Neural progenitor cell (in vitro differentiated cells): ENCODE measurements around the gene ING2. TPM values are rescaled to one million over a fixed set of nuclear protein-coding genes. Genes with fewer than 3 reads are reported as not detected.
"Not testable (repeated sequence)": the region's sequence is repeated elsewhere in the genome, so short reads cannot be mapped to it uniquely, and the experiment has no call there.

ENCODE experiments used
- DNase-seq: peaks from one replicate; pipeline ENCODE4 v3.0.0-alpha.2; 2016; ENCODE audit warnings: low spot score
- H2AFZ ChIP-seq: fragments of 200-600 bp; sonication (generic); replicated peaks from 2 replicates; pipeline ENCODE4 v1.6.1; 2016; ENCODE audit warnings: antibody characterized with exemption
- H3F3A ChIP-seq: fragments of 200-600 bp; sonication (generic); 2 replicates; pipeline ENCODE4 v1.6.1; 2016; ENCODE audit warnings: antibody characterized with exemption, low read depth
- H3K27ac ChIP-seq: fragments of 200-600 bp; sonication (generic); 2 replicates; pipeline ENCODE4 v1.5.1; 2016; ENCODE audit warnings: mild to moderate bottlenecking
- H3K27me3 ChIP-seq: fragments of 200-600 bp; sonication (generic); 2 replicates; pipeline ENCODE4 v1.6.1; 2016; ENCODE audit warnings: mild to moderate bottlenecking, moderate library complexity
- H3K36me3 ChIP-seq: fragments of 200-600 bp; sonication (generic); 2 replicates; pipeline ENCODE4 v1.5.1; 2016
- H3K4me1 ChIP-seq: fragments of 200-600 bp; sonication (generic); 2 replicates; pipeline ENCODE4 v1.6.1; 2016; ENCODE audit warnings: mixed run types
- H3K4me2 ChIP-seq: fragments of 200-600 bp; sonication (generic); 2 replicates; pipeline ENCODE4 v1.6.1; 2016
- H3K4me3 ChIP-seq: fragments of 200-600 bp; sonication (generic); 2 replicates; pipeline ENCODE4 v1.5.1; 2016
- H3K79me2 ChIP-seq: fragments of 200-600 bp; sonication (generic); 2 replicates; pipeline ENCODE4 v1.6.1; 2016; ENCODE audit warnings: low read depth
- H3K9ac ChIP-seq: fragments of 200-600 bp; sonication (generic); 2 replicates; pipeline ENCODE4 v1.6.1; 2016
- H3K9me3 ChIP-seq: fragments of 200-600 bp; sonication (generic); 2 replicates; pipeline ENCODE4 v1.5.1; 2016; ENCODE audit warnings: low read depth
- H4K20me1 ChIP-seq: fragments of 200-600 bp; sonication (generic); 2 replicates; pipeline ENCODE4 v1.6.1; 2016; ENCODE audit warnings: low read depth
- H3K27ac Mint-ChIP-seq: 3 replicates; pipeline ENCODE4 v1.8.0; 2021; ENCODE audit warnings: mixed read lengths
- H3K27me3 Mint-ChIP-seq: 2 replicates; pipeline ENCODE4 v1.8.0; 2022; ENCODE audit warnings: low read depth, mild to moderate bottlenecking, inconsistent platforms, moderate library complexity, mixed read lengths; ENCODE audit not compliant: insufficient read depth
- H3K36me3 Mint-ChIP-seq: 3 replicates; pipeline ENCODE4 v1.8.0; 2021; ENCODE audit warnings: mixed read lengths
- H3K4me1 Mint-ChIP-seq: 3 replicates; pipeline ENCODE4 v1.8.0; 2021; ENCODE audit warnings: mixed read lengths
- H3K4me3 Mint-ChIP-seq: 3 replicates; pipeline ENCODE4 v1.8.0; 2021; ENCODE audit warnings: mild to moderate bottlenecking, moderate library complexity, mixed read lengths
- H3K9me3 Mint-ChIP-seq: 3 replicates; pipeline ENCODE4 v1.8.0; 2020; ENCODE audit warnings: mixed read lengths
- CTCF ChIP-seq: fragments of 200-600 bp; sonication (generic); IDR thresholded peaks from 2 replicates; pipeline ENCODE4 v1.5.1; 2017; ENCODE audit warnings: antibody characterized with exemption, mild to moderate bottlenecking
- EZH2 ChIP-seq: fragments of 200-600 bp; sonication (generic); IDR thresholded peaks from 2 replicates; pipeline ENCODE4 v1.6.1; 2017; ENCODE audit warnings: antibody characterized with exemption, mild to moderate bottlenecking, moderate library complexity
- EZH2phosphoT487 ChIP-seq: fragments of 200-600 bp; sonication (generic); IDR thresholded peaks from 2 replicates; pipeline ENCODE4 v1.6.1; 2017; ENCODE audit warnings: antibody characterized with exemption
- total RNA-seq: library from RNA; depleted of rRNA; stranded (reverse); fragments of >200 nt; gene quantifications from 2 replicates; pipeline ENCODE4 v1.2.3, GENCODE V29; 2015; ENCODE audit warnings: low replicate concordance

Gene ING2
- total RNA-seq, result 20.9 and 38.0 TPM in 2 replicates

GRCh38 chr4:183504930-183505610 lies at the start of gene ING2:
TSS of gene ING2 (plus strand) at chr4:183505058. CDS start at chr4:183505196, 138 bp downstream.
- H3K9me3 ChIP-seq, result no peaks in the 10 kb centered on the region
- H3K4me1 ChIP-seq, result peaks cover 19% of the 10 kb centered on the region
- peak; percentile 3 for TF ChIP-seq EZH2
- no peak for TF ChIP-seq EZH2phosphoT487
- no peak for TF ChIP-seq CTCF
- peak within 1 kb of the TSS; percentile 96 for H3K4me3 Mint-ChIP-seq
- H3K4me2 ChIP-seq, result peak within 1 kb of the TSS; percentile 92
- DNase-seq, result peak; percentile 91
- H3K27me3 Mint-ChIP-seq, result no peaks in the 10 kb centered on the region
- no peaks in the 10 kb centered on the region for H3K36me3 ChIP-seq
- peak within 1 kb of the TSS; percentile 52 for H3K27ac Mint-ChIP-seq
- H3K4me3 ChIP-seq, result peak within 1 kb of the TSS; percentile 92
- H2AFZ ChIP-seq, result peak within 1 kb of the TSS; percentile 88
- peaks cover 26% of the 10 kb centered on the region for H3F3A ChIP-seq
- H3K79me2 ChIP-seq, result peaks cover 64% of the 10 kb centered on the region
- no peaks in the 10 kb centered on the region for H3K27me3 ChIP-seq
- peak within 1 kb of the TSS; percentile 95 for H3K27ac ChIP-seq
- peak within 1 kb of the TSS; percentile 70 for H3K9ac ChIP-seq
- no peaks in the 10 kb centered on the region for H3K9me3 Mint-ChIP-seq
- H3K36me3 Mint-ChIP-seq, result peaks cover under 1% of the 10 kb centered on the region
- peaks cover 21% of the 10 kb centered on the region for H3K4me1 Mint-ChIP-seq
- peaks cover 30% of the 10 kb centered on the region for H4K20me1 ChIP-seq

- H3K9me3 Mint-ChIP-seq, result no peaks in the 10 kb centered on the region
- Histone ChIP-seq H3K27me3 (no peaks in the 10 kb centered on the region), H3K79me2 (no peaks in the 10 kb centered on the region), H3K4me2 (no peak overlapping the region), H2AFZ (no peak overlapping the region), H3K4me3 (no peak overlapping the region), H3K4me1 (no peaks in the 10 kb centered on the region), H4K20me1 (no peaks in the 10 kb centered on the region), H3F3A (no peaks in the 10 kb centered on the region), H3K36me3 (no peaks in the 10 kb centered on the region), H3K9ac (no peak overlapping the region), H3K27ac (no peak overlapping the region), H3K9me3 (no peaks in the 10 kb centered on the region)
- DNase-seq, result no peak
- peaks cover 2% of the 10 kb centered on the region for H3K27me3 Mint-ChIP-seq
- TF ChIP-seq EZH2 (no peak), EZH2phosphoT487 (no peak), CTCF (no peak)
- peaks cover 19% of the 10 kb centered on the region for H3K36me3 Mint-ChIP-seq
- no peak overlapping the region for H3K4me3 Mint-ChIP-seq
- peak overlapping the region; percentile 57 for H3K27ac Mint-ChIP-seq
- H3K4me1 Mint-ChIP-seq, result no peaks in the 10 kb centered on the region
Observed at GRCh38 chr4:183455431-183456195, 49.2 kb upstream of the ING2 start.

- no peak for DNase-seq
- TF ChIP-seq EZH2phosphoT487 (no peak), CTCF (no peak), EZH2 (no peak)
- no peaks in the 10 kb centered on the region for H3K79me2 ChIP-seq
- H3K27ac ChIP-seq, result no peak overlapping the region
- no peaks in the 10 kb centered on the region for H3K9me3 ChIP-seq
- Mint-ChIP-seq H3K9me3 (no peaks in the 10 kb centered on the region), H3K4me3 (no peak overlapping the region), H3K4me1 (no peaks in the 10 kb centered on the region), H3K27me3 (peaks cover 2% of the 10 kb centered on the region), H3K36me3 (peaks cover 11% of the 10 kb centered on the region), H3K27ac (no peak overlapping the region)
- no peaks in the 10 kb centered on the region for H3K36me3 ChIP-seq
- no peaks in the 10 kb centered on the region for H4K20me1 ChIP-seq
- H3K9ac ChIP-seq, result no peak overlapping the region
- H3F3A ChIP-seq, result no peaks in the 10 kb centered on the region
- no peak overlapping the region for H3K4me3 ChIP-seq
- no peak overlapping the region for H3K4me2 ChIP-seq
- no peak overlapping the region for H2AFZ ChIP-seq
- H3K27me3 ChIP-seq, result no peaks in the 10 kb centered on the region
- no peaks in the 10 kb centered on the region for H3K4me1 ChIP-seq
Observed at GRCh38 chr4:183458005-183458404, 46.9 kb upstream of the ING2 start.

- not testable (repeated sequence) for H3K9me3 Mint-ChIP-seq, DNase-seq, H3K27me3 ChIP-seq, H3K27ac Mint-ChIP-seq, H3K4me1 ChIP-seq, H3F3A ChIP-seq, H3K27ac ChIP-seq, H3K9me3 ChIP-seq, H3K4me3 ChIP-seq, H3K79me2 ChIP-seq, H3K4me2 ChIP-seq, H3K4me1 Mint-ChIP-seq, H3K4me3 Mint-ChIP-seq, H3K27me3 Mint-ChIP-seq, H3K36me3 ChIP-seq, H2AFZ ChIP-seq, H3K9ac ChIP-seq, H4K20me1 ChIP-seq
- H3K36me3 Mint-ChIP-seq, result peaks cover 22% of the 10 kb centered on the region
Observed at GRCh38 chr4:183463903-183464619, 40.8 kb upstream of the ING2 start.

- not testable (repeated sequence) for H3K4me3 ChIP-seq, H3K27me3 Mint-ChIP-seq, H3K9me3 Mint-ChIP-seq, H3K27me3 ChIP-seq, H3K9ac ChIP-seq, H3K4me3 Mint-ChIP-seq, H3K27ac ChIP-seq, H3K4me2 ChIP-seq, H3K27ac Mint-ChIP-seq, H3K79me2 ChIP-seq, DNase-seq, H3K4me1 Mint-ChIP-seq, H3K36me3 ChIP-seq, H2AFZ ChIP-seq, H4K20me1 ChIP-seq, H3K4me1 ChIP-seq, H3F3A ChIP-seq, H3K9me3 ChIP-seq
- peaks cover 22% of the 10 kb centered on the region for H3K36me3 Mint-ChIP-seq
Observed at GRCh38 chr4:183465879-183466278, 39.0 kb upstream of the ING2 start.
